Activated CD4-positive, alpha-beta T cell treated with anti-CD3 and anti-CD28 coated beads for 36 hours (primary cell): ENCODE results near the gene ADAMTS15. TPM values are rescaled to one million over a fixed set of nuclear protein-coding genes. Genes with fewer than 3 reads are reported as not detected.
A peak's percentile ranks its signal among the peaks of the same experiment; 100 is the strongest.

Experiments used
- ATAC-seq: fragments of 200-7000 bp; cut with Tn5 transposase; one replicate; pipeline ENCODE4 v1.10.0; 2021; ENCODE audit warnings: mild to moderate bottlenecking, moderate library complexity
- CTCF ChIA-PET: fragments of 350-600 bp; sonication (Branson Sonifier 250); formaldehyde crosslinking; loops from one replicate; lab custom pipeline; 2021; ENCODE audit warnings: antibody characterized with exemption; lab: Charles Lee
- POLR2A ChIA-PET: fragments of 350-600 bp; sonication (Branson Sonifier 250); formaldehyde crosslinking; loops from one replicate; lab custom pipeline; 2021; ENCODE audit warnings: antibody characterized with exemption, inconsistent platforms; lab: Charles Lee
- DNase-seq: peaks from one replicate; pipeline ENCODE4 v3.0.0-alpha.2; 2020
- H3K27ac Mint-ChIP-seq: one replicate; pipeline ENCODE4 v1.8.0; 2021; ENCODE audit warnings: mixed read lengths
- H3K27me3 Mint-ChIP-seq: one replicate; pipeline ENCODE4 v1.8.0; 2021; ENCODE audit warnings: mixed read lengths
- H3K36me3 Mint-ChIP-seq: one replicate; pipeline ENCODE4 v1.8.0; 2021; ENCODE audit warnings: low read depth, mixed read lengths
- H3K4me1 Mint-ChIP-seq: one replicate; pipeline ENCODE4 v1.8.0; 2021; ENCODE audit warnings: mixed read lengths
- H3K4me3 Mint-ChIP-seq: one replicate; pipeline ENCODE4 v1.8.0; 2021; ENCODE audit warnings: mild to moderate bottlenecking, moderate library complexity, mixed read lengths
- H3K9me3 Mint-ChIP-seq: one replicate; pipeline ENCODE4 v1.8.0; 2021; ENCODE audit warnings: low read depth, mixed read lengths
- intact Hi-C, 2 experiments: fragments of 100-400 bp; cut with DNase I in 1 of 2; cut with micrococcal nuclease in 1 of 2; formaldehyde crosslinking; loops; one replicate each; pipeline versions ENCODE4 v1.14.2 to v1.15.1; 2022 to 2024; cut with DNase I, micrococcal nuclease
- total RNA-seq, 2 experiments: library from RNA; stranded (reverse); gene quantifications; one replicate each; pipeline ENCODE4 v1.2.3, GENCODE V29; 2021

Gene ADAMTS15
- total RNA-seq, 2 experiments from 2014 or later, result not detected

GRCh38 chr11:130421199-130421585 is 27.3 kb upstream of the ADAMTS15 start:
- CTCF ChIA-PET, result interaction anchor here (0.8 to 0.9 kb wide), 2 partner anchors 25 to 324 kb away, joined by 4 read pairs; no protein-coding TSS in a partner anchor
- no peak for ATAC-seq
- Mint-ChIP-seq H3K27me3 (peaks cover 13% of the 10 kb centered on the region), H3K4me1 (no peaks in the 10 kb centered on the region), H3K9me3 (no peaks in the 10 kb centered on the region), H3K27ac (no peak overlapping the region), H3K36me3 (no peaks in the 10 kb centered on the region), H3K4me3 (no peak overlapping the region)
- no peak for DNase-seq
- intact Hi-C loops, result no loop called here
- POLR2A ChIA-PET, result no interaction called here

- no peak for DNase-seq
- Mint-ChIP-seq H3K4me1 (no peaks in the 10 kb centered on the region), H3K4me3 (no peak overlapping the region), H3K27me3 (peaks cover 18% of the 10 kb centered on the region), H3K36me3 (no peaks in the 10 kb centered on the region), H3K27ac (no peak overlapping the region), H3K9me3 (no peaks in the 10 kb centered on the region)
- CTCF ChIA-PET, result interaction anchor here (0.9 kb wide), 1 partner anchor 324 kb away, joined by 4 read pairs; no protein-coding TSS in a partner anchor
- POLR2A ChIA-PET, result no interaction called here
- ATAC-seq, result no peak
- intact Hi-C loops, result no loop called here
Observed at GRCh38 chr11:130421697-130422096, 26.7 kb upstream of the ADAMTS15 start.

- Mint-ChIP-seq H3K36me3 (no peaks in the 10 kb centered on the region), H3K27me3 (peaks cover 25% of the 10 kb centered on the region), H3K27ac (no peak overlapping the region), H3K4me1 (peaks cover 4% of the 10 kb centered on the region), H3K9me3 (no peaks in the 10 kb centered on the region), H3K4me3 (no peak overlapping the region)
- no peak for DNase-seq
- ChIA-PET CTCF (no interaction called here), POLR2A (no interaction called here)
- ATAC-seq, result no peak
- intact Hi-C loops, result no loop called here
Observed at GRCh38 chr11:130422251-130422995, 26.0 kb upstream of the ADAMTS15 start.

GRCh38 chr11:130423541-130424142 is 24.8 kb upstream of the ADAMTS15 start:
- no peaks in the 10 kb centered on the region for H3K36me3 Mint-ChIP-seq
- CTCF ChIA-PET, result interaction anchor here (1.0 kb wide), 1 partner anchor 439 kb away, joined by 3 read pairs; no protein-coding TSS in a partner anchor

GRCh38 chr11:130424613-130425140 is 23.8 kb upstream of the ADAMTS15 start:
- no peaks in the 10 kb centered on the region for H3K9me3 Mint-ChIP-seq
- H3K4me3 Mint-ChIP-seq, result no peak overlapping the region
- no peaks in the 10 kb centered on the region for H3K36me3 Mint-ChIP-seq
- no peak overlapping the region for H3K27ac Mint-ChIP-seq
- POLR2A ChIA-PET, result no interaction called here
- DNase-seq (no peak), ATAC-seq (no peak)
- CTCF ChIA-PET, result interaction anchor here (0.7 to 2.7 kb wide), 3 partner anchors 364 to 438 kb away, joined by 3 to 8 read pairs (median 4); no protein-coding TSS in a partner anchor
- H3K4me1 Mint-ChIP-seq, result peaks cover 11% of the 10 kb centered on the region
- intact Hi-C loops, result no loop called here
- peaks cover 38% of the 10 kb centered on the region for H3K27me3 Mint-ChIP-seq

More at GRCh38 chr11:130423541-130424142, 24.8 kb upstream of the ADAMTS15 start:
- POLR2A ChIA-PET, result no interaction called here
- Mint-ChIP-seq H3K27me3 (peaks cover 27% of the 10 kb centered on the region), H3K4me3 (no peak overlapping the region), H3K4me1 (peaks cover 6% of the 10 kb centered on the region), H3K27ac (no peak overlapping the region), H3K9me3 (no peaks in the 10 kb centered on the region)
- ATAC-seq, result no peak
- intact Hi-C loops, result no loop called here
- no peak for DNase-seq

- intact Hi-C loops, result no loop called here
- Mint-ChIP-seq H3K4me1 (peaks cover 11% of the 10 kb centered on the region), H3K27me3 (peaks cover 42% of the 10 kb centered on the region), H3K27ac (no peak overlapping the region), H3K4me3 (no peak overlapping the region), H3K36me3 (no peaks in the 10 kb centered on the region), H3K9me3 (no peaks in the 10 kb centered on the region)
- POLR2A ChIA-PET, result no interaction called here
- DNase-seq, result no peak
- ATAC-seq, result no peak
- CTCF ChIA-PET, result interaction anchor here (2.7 kb wide), 1 partner anchor 437 kb away, joined by 8 read pairs; no protein-coding TSS in a partner anchor
Observed at GRCh38 chr11:130425156-130425555, 23.3 kb upstream of the ADAMTS15 start.

- no peaks in the 10 kb centered on the region for H3K9me3 Mint-ChIP-seq
- ChIA-PET CTCF (interaction anchor here (1.3 to 2.7 kb wide), 2 partner anchors 9 to 436 kb away, joined by 4 to 8 read pairs; no protein-coding TSS in a partner anchor), POLR2A (no interaction called here)
- peaks cover 49% of the 10 kb centered on the region for H3K27me3 Mint-ChIP-seq
- DNase-seq (no peak), ATAC-seq (no peak)
- H3K27ac Mint-ChIP-seq, result no peak overlapping the region
- no peak overlapping the region for H3K4me3 Mint-ChIP-seq
- intact Hi-C loops, result no loop called here
- peaks cover 11% of the 10 kb centered on the region for H3K4me1 Mint-ChIP-seq
- H3K36me3 Mint-ChIP-seq, result no peaks in the 10 kb centered on the region
Observed at GRCh38 chr11:130426223-130426836, 22.1 kb upstream of the ADAMTS15 start.

- no peak overlapping the region for H3K27ac Mint-ChIP-seq
- no peaks in the 10 kb centered on the region for H3K36me3 Mint-ChIP-seq
- DNase-seq, result no peak
- H3K27me3 Mint-ChIP-seq, result peaks cover 49% of the 10 kb centered on the region
- H3K4me3 Mint-ChIP-seq, result no peak overlapping the region
- ChIA-PET POLR2A (no interaction called here), CTCF (interaction anchor here (1.3 to 2.7 kb wide), 2 partner anchors 8 to 435 kb away, joined by 4 to 8 read pairs; no protein-coding TSS in a partner anchor)
- no peaks in the 10 kb centered on the region for H3K9me3 Mint-ChIP-seq
- H3K4me1 Mint-ChIP-seq, result peaks cover 11% of the 10 kb centered on the region
- intact Hi-C loops, result no loop called here
- ATAC-seq, result no peak
Observed at GRCh38 chr11:130426837-130427341, 21.6 kb upstream of the ADAMTS15 start.

GRCh38 chr11:130427581-130428315 is 20.7 kb upstream of the ADAMTS15 start:
- Mint-ChIP-seq H3K27ac (no peak overlapping the region), H3K36me3 (no peaks in the 10 kb centered on the region), H3K4me3 (no peak overlapping the region), H3K9me3 (no peaks in the 10 kb centered on the region), H3K27me3 (peaks cover 49% of the 10 kb centered on the region), H3K4me1 (peaks cover 11% of the 10 kb centered on the region)
- DNase-seq (no peak), ATAC-seq (no peak)
- intact Hi-C loops, result no loop called here
- ChIA-PET POLR2A (no interaction called here), CTCF (interaction anchor here (0.6 to 2.7 kb wide), 2 partner anchors 24 to 434 kb away, joined by 4 to 8 read pairs; no protein-coding TSS in a partner anchor)

- peaks cover 49% of the 10 kb centered on the region for H3K27me3 Mint-ChIP-seq
- POLR2A ChIA-PET, result no interaction called here
- H3K9me3 Mint-ChIP-seq, result no peaks in the 10 kb centered on the region
- CTCF ChIA-PET, result interaction anchor here (0.6 kb wide), 1 partner anchor 25 kb away, joined by 4 read pairs; no protein-coding TSS in a partner anchor
- ATAC-seq (no peak), DNase-seq (no peak)
- H3K27ac Mint-ChIP-seq, result no peak within 1 kb of the TSS
- H3K4me1 Mint-ChIP-seq, result peaks cover 11% of the 10 kb centered on the region
- intact Hi-C loops, result no loop called here
- H3K36me3 Mint-ChIP-seq, result no peaks in the 10 kb centered on the region
- peak within 1 kb of the TSS; percentile 22 for H3K4me3 Mint-ChIP-seq
Observed at GRCh38 chr11:130428316-130429119, 19.9 kb upstream of the ADAMTS15 start, which contains the start of gene ADAMTS8. Gene ADAMTS8 (minus strand): TSS chr11:130428609. CDS start chr11:130428286, 323 bp downstream.
